GM18499 (cell line): ENCODE data around the gene ZNF595.
"Not testable (repeated sequence)": the region's sequence is repeated elsewhere in the genome, so short reads cannot be mapped to it uniquely, and the experiment has no call there.

Source experiments
- ATAC-seq: cut with Tn5 transposase; IDR thresholded peaks from one replicate; pipeline ENCODE4 v1.9.1; 2021; ENCODE audit warnings: moderate number of reproducible peaks; ENCODE audit not compliant: insufficient read depth, unreplicated experiment

The ZNF595 gene

DNA sequence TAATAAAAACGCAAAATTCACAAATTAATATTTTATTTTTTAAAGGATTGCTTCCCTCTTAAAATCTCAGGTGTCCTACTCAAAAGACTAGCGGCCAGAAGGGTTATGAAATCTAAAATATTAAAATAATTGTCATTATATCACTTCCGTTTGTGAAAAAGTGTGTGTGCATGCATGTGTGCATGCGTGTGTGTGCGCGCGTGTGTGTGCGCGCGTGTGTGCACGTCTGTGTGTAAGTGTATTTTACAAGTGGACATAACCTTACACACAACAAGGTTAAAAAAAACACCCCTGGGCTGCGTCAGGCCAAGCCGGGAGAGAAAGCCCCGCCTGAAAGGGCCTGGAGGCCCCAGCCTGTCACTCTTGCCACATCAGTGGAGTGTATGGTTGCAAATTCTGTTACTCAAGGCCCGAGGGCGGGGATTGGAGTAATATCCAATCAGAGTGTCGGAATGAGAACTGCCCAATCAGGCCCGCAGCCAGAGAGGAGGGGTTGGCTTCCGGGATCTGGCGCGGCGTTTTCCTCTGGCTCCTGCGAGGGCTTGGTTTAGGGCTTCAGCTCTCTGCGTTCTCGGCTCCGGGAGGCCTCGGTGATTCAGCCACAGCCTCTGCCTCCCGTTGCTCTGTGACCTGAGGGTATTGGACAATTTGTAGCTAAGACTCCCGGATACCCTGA is at the start of gene ZNF595:
TSS of gene ZNF595 (plus strand) at position 518 of the 676 bp plus-strand sequence. CDS start 168 bp downstream, outside the sequence.
- not testable (repeated sequence) for ATAC-seq

DNA sequence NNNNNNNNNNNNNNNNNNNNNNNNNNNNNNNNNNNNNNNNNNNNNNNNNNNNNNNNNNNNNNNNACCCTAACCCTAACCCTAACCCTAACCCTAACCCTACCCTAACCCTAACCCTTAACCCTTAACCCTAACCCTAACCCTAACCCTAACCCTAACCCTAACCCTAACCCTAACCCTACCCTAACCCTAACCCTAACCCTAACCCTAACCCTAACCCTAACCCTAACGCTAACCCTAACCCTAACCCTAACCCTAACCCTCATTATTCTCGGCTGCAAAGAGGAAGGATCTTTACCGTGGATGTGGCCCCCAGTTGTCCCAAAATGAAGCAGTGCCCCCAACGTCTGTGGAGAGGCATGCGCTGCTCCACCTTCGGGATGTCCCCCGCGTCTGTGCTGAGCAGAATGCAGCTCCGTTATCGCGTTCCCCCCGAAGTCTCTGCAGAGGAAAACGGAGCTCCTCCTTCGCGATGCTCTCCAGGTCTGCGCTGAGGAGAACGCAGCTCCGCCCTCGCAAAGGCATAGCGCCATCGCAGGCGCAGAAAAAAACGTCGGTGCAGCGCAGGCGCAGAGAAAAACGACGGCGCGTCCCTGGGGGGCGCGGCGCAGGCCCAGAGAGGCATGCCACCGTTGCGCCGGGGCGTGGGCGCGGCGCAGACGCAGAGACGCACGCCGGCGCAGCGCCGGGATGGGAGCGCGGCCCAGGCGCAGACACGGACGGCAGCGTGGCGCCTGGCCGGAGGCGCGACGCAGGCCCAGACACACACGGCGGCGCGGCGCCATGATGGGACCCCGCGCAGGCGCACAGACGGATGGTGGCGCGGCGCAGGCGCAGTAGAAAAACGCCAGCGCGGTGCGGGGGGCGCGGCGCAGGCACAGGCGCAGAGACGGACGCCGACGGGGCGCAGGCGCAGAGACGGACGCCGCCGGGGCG is 42.9 kb upstream of the ZNF595 start:
- ATAC-seq = not testable (repeated sequence)

DNA sequence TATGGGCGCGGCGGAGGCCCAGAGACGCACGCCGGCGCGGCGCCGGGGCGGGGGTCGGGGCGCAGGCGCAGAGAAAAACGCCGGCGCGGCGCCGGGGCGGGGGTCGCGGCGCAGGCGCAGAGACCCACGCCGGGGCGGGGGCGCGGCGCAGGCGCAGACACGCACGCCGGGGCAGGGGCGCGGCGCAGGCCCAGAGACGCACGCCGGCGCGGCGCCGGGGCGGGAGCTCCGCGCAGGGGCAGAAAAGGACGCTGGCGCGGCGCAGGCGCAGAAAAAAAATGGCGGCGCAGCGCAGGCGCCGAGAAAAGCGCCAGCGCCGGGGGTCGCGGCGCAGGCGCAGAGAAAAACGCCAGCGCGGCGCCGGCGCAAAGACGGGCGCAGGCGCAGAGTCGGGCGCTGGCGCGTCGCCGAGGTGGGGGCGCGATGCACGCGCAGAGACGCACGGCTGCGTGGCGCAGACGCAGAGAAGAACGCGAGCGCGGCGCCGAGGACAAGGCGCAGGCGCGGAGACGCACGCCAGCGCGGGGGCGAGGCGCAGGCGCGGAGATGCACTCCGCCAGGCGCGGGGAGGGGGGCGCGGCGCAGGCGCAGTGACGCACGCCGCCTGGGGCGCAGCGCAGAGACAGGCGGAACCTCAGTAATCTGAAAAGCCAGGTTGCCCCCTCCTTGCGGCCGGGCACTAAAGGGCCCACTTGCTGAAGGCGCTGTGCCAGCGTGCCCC is 41.9 kb upstream of the ZNF595 start:
- not testable (repeated sequence) for ATAC-seq

DNA sequence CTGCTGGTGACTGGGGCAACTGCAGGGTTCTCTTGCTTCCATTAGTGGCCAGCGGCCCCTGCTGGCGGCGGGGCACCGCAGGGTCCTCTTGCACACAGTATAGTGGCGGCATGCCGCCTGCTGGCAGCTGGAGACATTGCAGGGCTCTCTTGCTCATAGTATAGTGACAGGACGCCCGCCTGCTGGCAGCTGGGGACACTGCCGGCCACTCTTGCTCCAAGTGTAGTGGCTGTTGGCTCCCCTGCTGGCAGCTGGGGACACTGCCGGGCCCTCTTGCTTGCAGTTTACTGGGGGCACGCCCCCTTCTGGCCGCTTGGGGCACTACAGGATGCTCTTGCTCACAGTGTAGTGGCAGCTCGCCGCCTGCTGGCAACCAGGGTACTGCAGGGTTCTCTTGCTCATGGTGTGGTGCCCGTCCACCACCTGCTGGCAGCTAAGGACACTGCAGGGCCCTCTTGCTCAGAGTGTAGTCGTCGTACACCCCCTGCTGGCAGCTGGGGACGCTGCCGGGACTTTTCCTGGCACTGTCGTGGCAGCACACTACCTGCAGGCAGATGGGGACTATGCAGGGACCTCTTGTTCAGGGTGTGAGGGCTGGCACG is 41.2 kb upstream of the ZNF595 start:
- ATAC-seq = peak; percentile 84

DNA sequence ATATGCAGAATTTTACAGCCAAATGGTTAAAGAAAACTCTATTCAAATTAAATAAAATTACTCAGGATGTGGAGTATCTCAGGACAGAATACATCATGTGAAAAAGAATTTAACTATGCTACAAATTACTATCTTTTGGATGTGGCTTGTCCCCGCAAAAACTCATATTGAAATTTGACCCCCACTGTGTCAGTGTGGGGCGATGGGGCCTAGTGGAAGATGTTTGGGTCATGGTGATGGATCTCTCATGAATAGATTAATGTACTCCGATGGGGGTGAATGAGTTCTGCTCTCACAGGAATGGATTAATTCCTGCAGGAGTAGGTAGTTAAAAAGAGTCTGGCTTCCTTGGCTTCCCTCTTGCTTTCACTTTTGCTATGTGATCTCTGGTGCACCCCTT is 35.0 kb upstream of the ZNF595 start:
- not testable (repeated sequence) for ATAC-seq

DNA sequence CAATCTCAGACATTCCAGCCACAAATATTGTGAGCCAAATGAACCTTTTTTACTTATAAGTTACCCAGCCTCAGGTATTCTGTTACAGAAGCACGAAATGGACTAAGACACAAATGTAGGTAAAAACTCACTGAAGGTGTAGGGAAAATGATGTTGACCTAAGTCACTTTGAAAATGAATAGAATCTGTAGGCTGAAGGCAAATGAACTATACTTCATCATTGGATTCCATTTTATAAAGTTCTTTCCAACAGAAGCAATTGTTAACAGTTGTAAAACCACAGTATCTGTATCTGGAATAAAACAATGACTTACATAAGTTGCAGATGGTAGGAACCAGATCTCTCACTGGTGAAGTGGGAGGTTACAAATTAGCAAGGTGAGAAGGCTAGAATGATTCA is 34.5 kb upstream of the ZNF595 start:
- ATAC-seq = not testable (repeated sequence)

DNA sequence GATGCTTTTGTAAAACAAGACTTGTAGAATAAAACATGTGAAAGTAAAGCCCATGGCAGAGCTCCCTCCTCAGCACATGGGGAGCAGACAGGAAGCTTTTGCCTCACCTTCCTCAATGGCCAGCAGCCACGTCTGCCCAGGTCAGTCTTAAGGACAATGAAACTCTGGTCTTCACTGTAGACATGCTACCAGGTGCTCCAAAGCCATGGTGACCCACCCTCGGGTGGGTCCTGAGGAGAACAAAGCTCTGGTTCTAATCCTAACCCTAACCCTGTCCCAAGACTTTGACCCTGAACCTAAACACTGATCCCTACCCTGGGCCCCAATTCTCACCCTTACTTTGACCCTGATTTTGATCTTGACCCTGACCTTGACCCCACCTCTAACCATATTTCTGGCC is 30.2 kb upstream of the ZNF595 start:
- not testable (repeated sequence) for ATAC-seq

DNA sequence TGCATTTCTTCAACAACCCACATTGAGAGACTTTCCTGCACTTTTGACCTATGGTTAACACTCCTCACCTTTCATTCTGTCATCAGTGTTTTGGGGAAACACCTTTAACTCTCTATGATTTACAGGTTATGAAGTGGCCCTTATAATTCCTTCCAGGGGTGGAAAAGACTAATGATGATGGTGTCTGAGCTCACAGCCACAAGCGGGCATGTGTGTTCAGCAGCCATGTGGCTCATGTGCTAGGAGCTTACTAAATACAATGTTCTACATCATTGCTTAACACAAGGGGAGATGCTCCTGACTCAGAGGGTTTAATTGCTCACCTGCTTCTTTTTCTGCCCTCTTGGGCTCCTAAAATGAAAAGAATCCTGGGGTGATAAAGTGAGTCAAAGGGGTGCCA is 28.8 kb upstream of the ZNF595 start:
- ATAC-seq = not testable (repeated sequence)

DNA sequence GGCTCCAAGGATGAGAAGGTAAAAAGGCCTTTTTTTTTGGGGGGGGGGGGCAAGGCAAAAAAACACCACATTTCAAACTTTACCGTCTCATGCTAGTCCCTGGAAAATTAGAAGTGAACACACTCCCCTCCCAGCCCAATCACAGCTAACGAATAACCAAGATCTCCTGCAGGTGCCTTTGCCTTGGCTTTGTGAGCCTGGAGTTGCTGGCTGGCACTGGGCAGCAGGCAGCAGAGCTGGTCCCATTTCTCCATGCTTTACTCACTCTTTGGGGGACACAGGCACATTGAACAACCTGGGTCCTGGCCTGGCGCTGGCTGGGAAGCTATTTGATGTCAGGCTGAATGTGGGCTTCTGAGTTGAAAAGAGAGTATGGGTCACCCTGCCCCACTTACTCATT is 25.6 kb upstream of the ZNF595 start:
- ATAC-seq = not testable (repeated sequence)

DNA sequence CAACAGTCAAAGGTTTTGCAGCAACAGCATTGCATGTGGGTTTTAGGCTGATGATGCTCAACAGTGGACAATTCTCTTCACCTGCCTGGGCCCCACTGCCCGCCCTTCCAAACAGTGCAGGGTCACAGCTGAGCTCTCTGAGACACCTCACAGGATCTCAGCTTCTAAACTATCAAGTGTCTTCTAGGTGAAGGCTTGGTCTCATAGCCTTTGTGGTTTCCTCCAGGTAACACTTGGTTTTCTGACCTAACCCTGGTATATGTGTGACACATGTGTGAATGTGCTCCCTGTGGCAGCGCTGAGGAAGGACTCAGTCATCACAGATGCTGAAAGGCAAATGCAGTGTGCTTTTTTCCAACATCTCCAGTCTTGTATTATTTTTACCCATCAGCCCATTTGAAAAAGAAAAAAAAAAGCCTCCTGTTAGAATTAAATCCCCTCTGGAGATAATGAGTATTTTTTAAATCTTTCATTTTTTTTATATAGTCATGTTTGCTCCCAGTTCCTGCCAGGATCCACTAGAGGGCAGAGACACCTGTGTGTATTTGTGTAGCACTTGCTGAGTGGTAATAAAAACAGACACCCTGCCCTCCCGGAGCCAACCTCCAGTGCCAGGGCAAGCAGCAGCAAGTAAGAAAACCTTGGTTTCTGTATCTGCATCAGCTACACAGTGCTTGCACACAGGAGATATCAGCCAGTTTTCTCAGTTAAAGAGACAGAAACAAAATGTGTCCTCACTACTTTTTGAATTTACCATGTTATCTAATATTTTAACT is 24.2 kb upstream of the ZNF595 start:
- ATAC-seq = not testable (repeated sequence)

DNA sequence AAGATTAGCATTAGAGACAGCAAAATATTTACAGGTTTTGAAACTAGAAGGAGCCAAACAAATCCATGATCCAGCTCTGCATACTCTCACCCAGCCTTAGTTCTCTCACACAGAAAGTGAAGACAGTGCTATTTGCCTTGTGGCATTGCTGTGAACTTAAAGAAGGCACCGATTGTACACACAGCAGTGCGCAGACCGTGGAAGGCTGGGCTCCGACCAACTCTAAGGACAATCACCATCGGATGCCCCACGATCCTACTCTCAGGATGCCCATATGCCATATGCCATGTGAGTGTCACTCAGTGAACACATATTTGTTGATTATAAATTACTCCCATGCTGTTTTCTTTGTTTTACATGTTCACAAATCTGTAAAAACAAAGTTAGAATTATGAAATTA is 19.8 kb upstream of the ZNF595 start:
- not testable (repeated sequence) for ATAC-seq

DNA sequence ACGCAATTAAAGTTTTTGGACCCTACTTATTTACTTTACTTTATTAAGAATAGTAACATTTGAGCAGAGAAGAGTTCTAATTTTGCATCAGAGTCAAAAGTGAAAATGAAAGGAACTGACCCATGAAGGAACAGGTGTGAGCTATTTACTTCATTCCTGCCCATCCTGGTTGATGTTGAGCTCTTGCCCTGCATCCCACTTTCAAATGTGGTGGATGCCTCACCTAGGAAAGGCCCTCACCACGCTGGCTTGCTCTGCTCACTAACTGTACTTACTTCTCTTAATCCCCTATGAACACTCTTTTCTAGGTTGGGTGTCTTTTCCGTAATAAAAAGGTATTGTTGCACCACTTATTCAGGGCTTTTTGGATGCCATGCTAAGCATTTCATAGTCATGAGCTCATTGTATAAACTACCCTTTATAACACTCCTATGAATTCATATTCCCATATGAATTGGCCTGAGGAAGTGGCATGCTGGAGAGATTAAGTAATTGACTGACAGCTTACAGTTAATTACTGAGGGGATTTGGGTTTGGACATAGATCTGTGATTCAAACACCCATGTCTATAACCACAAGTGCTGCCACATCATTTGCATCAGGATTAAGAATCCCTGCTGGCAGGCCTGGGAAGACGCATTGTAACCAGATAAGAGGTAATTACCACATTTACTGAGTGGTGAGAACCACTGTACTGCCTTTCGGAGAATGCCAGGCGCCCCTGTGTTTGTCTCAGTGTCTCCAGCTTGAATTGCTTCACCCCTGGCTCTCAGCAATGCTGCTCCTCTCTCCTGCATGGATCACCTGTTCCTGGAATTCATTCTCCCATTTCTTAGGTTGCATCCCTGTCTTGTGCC is 16.3 kb upstream of the ZNF595 start:
- not testable (repeated sequence) for ATAC-seq

DNA sequence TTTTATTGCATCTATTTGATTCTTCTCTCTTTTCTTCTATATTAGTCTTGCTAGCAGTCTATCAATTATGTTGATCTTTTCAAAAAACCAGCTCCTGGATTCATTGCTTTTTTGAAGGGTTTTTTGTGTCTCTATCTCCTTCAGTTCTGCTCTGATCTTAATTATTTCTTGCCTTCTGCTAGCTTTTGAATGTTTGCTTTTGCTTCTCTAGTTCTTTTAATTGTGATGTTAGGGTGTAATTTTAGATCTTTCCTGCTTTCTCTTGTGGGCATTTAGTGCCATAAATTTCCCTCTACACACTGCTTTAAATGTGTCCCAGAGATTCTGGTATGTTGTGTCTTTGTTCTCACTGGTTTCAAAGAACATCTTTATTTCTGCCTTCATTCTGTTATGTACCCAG is 14.9 kb upstream of the ZNF595 start:
- not testable (repeated sequence) for ATAC-seq

DNA sequence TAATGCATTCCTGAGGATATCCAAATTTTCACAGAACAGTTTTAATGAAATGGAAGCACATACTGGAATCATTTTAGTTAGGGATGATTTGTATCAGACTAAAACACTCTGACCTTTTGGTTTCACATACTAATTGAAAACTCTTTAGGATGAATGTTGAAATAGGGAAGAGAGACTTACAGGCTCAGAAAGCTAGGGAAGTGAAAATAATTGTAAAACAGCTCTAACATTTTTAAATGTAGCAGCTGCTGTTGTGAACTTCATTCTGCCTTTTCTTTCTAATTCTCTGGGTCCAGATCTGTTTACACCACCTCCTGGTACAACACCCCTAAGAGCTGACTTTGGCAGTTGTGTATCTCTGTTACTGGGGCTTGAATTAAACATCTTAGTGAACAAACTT is 9.7 kb upstream of the ZNF595 start:
- not testable (repeated sequence) for ATAC-seq

DNA sequence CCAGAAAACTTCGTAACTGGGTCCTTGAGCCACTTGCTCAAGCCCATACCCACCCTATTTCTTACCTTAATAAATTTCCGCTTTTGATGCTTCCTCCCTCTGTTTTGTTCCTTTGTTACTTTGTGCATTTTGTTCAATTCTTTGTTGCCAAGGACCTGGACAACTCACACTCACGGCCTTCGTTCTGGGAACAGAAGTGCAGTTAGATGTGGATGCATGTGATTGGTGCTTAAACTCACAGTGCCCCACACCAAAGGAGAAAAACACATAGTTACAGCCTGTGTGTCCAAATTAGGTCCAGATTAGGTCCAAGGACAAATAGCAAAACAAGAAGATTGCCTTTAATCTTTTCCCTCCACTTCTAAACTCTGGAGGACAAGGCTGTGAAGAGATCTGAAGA is 1.9 kb upstream of the ZNF595 start:
- ATAC-seq = not testable (repeated sequence)

DNA sequence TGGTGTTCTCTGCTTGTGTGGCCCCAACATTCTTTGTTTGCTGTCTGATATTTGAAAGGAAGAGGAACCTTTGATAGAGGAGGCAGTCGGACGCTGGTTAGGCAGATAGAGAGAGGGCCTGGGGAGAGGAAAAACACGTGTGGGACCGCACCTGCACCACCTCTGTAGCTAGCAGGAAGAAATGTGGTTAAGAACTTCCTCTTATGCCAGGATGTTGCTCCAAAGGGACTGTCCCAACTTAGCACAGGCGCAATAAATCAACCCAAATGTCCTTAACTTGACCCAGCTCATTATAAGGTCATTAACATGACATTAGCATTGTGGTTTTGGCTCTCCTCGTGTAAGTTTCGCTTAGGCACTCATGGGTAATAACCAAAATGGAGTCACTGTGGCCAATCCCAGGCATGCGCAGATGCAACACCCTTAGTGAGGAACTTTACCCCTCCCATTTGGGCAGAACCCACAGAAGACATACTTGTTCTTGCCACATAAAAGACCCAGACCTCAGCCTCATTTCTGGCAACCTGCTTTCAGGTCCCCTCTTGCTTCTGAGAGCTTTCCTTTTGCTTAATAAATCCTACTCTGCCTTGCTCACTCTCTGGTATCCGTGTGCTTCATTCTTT is 1.4 kb upstream of the ZNF595 start:
- ATAC-seq = peak; percentile 50

DNA sequence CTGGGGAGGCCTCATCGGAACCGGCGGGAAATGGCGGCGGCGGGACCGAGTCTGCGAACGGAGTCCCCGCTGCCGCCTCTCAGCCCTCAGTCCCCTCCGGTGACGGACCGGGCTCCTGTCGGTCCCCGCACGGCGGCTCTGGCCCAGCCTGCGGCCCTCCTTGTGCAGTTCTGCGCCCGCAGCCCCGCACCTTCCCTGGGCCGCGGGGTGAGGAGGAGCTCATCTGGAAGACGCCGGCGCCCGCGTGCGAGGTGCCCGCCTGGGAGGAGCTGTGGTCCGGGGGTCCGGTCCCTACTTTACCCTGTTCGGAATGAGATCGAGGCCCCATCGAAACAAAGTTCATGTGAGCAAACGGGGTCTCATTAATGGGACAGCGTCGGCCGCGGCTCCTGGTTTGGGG is 400 bp downstream of the ZNF595 start:
- not testable (repeated sequence) for ATAC-seq

DNA sequence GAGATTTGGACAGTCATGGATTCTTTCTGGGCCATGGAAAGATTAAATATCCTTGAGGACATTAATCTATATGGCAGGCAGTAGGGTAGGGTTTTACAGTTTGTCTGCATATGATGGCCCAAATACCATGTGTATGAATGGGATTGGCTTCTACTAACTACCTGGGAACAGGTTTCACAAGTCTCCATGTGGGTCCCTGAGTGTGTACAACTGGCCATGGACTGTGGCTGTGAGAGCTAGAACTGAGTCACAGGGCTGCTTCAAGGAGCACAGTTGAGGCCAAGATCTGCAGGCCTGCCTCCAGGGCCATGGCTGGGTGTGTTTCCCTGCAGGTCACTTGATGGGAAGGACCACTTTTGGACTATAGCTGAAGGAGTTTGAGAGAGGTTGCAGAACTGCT is 11.6 kb downstream of the ZNF595 start:
- not testable (repeated sequence) for ATAC-seq
